GM18870 (cell line): ENCODE measurements around the gene GCAT.

Experiments
- ATAC-seq: cut with Tn5 transposase; IDR thresholded peaks from one replicate; pipeline ENCODE4 v1.9.1; 2021; ENCODE audit warnings: moderate library complexity; ENCODE audit not compliant: unreplicated experiment

The GCAT gene

GRCh38 chr22:37809672-37810333 lies 2.1 kb downstream of the GCAT start:
- ATAC-seq = no peak

- no peak for ATAC-seq
Observed at GRCh38 chr22:37811867-37812266, 4.1 kb downstream of the GCAT start.

- ATAC-seq = no peak
Observed at GRCh38 chr22:37812869-37813678, 5.3 kb downstream of the GCAT start.

DNA sequence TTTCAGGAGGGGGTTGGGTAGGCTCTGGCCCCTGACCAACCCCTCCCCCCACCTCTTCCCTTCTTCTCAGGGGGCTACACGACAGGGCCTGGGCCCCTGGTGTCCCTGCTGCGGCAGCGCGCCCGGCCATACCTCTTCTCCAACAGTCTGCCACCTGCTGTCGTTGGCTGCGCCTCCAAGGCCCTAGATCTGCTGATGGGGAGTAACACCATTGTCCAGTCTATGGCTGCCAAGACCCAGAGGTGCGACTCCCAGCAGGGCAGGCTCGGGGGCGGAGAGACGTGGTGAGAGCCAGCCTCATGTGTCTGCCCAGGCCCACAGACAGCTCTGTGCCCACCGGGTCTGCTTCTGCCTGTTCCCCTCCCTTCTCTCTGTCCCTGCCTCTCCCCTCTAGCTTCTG lies 7.9 kb downstream of the GCAT start:
- ATAC-seq = no peak

- ATAC-seq = no peak
Observed at GRCh38 chr22:37816543-37817180, 8.9 kb downstream of the GCAT start.

DNA sequence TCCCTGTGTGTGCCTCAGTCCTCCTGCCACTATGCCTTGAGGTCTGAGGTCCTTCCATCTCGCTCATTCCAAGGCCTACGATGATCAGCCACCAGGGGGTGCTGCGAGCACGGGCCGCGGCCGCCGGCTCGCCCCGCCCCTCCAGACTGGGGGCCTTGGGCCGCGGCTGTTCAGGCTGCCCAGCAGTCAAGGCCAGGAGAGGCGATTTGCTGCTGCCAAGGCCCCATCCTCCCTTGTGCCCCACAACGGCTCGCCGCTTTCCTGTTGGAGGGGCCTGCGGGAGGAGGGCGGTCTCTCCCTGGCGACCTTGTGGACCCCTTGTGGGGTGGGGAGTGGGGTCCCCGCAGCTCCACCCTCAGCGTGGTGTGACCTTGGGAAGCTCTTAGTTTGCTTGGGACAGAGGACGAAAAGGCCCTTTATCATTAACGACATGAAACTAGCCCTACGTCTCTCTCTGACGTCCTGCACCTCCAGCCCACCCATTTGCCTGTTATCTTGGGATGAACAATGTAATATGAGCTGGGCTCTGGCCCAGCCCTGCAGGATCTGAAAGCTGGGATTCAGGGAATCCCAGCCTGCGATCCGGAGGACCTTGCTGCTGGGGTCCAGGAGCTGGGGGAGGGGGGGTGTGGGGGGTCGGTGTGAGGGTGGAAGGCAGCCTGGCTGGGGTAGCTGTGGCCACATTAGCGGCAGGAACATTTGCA lies 10.1 kb downstream of the GCAT start:
- no peak for ATAC-seq

- no peak for ATAC-seq
Observed at GRCh38 chr22:37818409-37819104, 10.8 kb downstream of the GCAT start.

- ATAC-seq = no peak
Observed at GRCh38 chr22:37819105-37819433, 11.3 kb downstream of the GCAT start.

DNA sequence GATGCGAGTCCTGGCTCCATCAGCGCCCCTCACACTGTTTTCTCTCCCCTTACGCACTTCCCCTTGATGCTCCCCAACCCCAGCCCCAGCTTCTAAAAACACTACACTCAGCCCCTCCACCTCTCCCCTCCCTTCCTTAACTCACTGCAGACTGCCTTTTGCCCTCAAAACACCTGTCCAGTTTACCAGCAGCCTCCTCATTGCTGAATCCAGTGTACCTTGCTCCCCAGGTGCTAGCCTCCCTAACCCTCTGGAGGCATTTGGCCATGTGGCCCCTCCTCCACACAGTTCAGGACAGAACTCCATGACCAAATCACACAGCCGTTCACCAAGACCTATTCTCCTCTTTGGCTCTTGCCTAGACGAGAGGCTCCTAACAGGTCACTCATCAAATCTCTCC lies 12.6 kb downstream of the GCAT start:
- no peak for ATAC-seq

DNA sequence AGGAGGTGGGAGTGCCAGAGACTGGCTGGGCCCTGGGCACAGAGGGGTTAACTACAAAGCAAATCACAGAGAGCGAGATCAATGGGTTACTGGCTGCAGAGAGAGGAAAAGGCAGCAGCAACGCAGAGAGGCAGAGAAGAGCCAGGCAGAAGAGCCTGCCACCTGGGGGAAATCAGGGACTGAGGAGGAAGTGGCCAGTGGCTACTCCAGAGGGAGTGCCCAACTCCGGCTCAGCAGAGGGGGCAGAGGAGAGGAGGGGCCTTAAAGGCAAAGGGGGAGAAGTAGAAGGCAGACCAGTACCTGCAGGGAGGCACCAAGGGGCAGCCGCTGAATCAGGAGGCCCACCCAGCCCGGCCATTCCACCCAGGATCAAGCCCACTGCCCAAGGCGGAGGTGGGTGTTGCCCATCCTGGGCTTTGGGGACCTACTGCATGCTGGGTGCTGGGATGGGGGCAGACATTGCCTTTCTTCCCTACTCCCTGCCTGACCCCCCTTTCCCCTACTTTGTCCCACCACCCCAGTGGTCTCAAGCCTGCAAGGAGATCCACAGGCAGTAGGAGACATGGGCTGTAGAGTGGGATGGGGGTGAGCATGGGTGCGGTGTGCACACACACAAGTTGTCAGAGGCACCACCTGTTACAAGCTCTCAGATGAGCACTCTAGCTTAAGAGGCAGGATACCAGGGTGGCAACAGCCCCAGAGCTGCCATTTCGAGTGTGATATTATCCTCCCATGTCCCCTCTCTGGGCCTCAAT lies 14.5 kb downstream of the GCAT start:
- ATAC-seq = no peak

DNA sequence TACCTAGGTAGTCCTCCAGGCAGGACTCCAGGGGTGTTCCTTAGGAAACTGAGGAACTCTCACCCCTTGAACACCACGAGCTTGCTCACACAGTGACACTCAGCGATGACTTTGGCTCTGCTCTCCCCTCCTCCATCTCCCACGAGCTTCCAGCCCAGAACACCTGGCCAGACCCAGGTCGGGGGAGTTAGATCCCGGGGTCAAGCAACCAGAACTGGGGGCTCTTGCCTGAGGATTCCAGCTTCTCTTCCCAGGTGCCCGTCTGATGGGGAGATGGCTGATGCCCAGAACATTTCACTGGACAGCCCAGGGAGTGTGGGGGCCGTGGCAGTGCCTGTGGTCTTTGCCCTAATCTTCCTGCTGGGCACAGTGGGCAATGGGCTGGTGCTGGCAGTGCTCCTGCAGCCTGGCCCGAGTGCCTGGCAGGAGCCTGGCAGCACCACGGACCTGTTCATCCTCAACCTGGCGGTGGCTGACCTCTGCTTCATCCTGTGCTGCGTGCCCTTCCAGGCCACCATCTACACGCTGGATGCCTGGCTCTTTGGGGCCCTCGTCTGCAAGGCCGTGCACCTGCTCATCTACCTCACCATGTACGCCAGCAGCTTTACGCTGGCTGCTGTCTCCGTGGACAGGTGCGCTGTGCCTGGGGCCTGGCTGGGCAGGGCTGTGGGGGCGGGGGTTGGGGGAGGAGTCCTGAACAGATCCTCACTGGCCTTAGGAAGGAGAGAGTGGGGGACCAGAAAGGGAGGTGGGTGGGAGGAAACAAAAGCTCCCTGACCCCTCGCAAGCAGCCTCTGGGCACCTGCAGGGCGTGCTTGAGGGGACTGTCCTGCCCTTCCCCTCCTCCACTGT lies 15.6 kb downstream of the GCAT start, which contains the start of gene GALR3:
Gene GALR3, plus strand, starts transcription at position 249 of the 852 bp plus-strand sequence. Its CDS starts 25 bp downstream, at position 274.
- no peak for ATAC-seq

- ATAC-seq = no peak
Observed at GRCh38 chr22:37824674-37825641, 17.2 kb downstream of the GCAT start.

GRCh38 chr22:37827056-37827455 lies 19.3 kb downstream of the GCAT start:
- ATAC-seq = no peak

GRCh38 chr22:37830093-37830842 lies 22.5 kb downstream of the GCAT start:
- ATAC-seq = no peak

GRCh38 chr22:37831472-37831871 lies 23.7 kb downstream of the GCAT start:
- ATAC-seq = no peak

DNA sequence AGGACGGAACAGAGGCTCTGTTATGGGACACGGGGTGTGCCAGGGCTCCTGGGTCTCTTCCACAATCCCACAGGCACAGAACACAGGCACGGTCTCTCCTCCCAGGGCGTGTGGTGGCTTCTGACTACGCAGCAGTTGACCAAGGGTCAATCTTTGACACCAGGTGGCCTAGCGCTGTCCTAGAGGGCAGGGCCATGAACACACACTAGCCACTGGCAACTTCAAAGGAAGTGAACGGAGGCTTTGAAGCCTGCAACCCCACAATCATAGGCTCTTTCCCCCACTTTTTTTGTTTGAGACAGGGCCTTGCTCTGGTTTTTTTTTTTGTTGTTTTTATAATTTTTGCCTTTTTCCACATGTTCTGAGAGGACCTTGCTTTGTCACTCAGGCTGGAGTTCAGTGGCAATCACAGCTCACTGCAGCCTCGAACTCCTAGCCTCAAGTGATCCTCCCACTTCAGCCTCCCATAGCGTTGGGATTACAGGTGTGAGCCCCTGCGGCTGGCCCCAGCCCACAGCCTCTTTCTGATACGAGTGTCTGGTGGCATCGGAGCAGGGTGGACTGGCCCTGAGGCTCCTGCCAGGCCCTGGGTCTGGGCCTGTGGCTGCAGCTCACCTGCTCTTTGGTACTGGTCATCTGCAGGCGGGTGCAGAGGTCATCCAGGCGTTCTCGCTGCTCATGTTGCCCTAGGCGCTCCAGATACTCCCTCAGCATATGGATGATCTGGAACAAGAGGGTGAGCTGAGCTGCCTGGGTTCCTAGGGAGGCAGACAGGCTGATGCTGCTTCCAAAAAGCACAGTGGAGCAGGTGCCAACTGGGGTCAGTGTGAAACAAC lies 24.5 kb downstream of the GCAT start:
- no peak for ATAC-seq
